Stimulated activated naive CD4-positive, alpha-beta T cell (primary cell): Measurements from ENCODE around the gene TAAR9.
A peak's percentile ranks its signal among the peaks of the same experiment; 100 is the strongest.
"Not testable (repeated sequence)": the region's sequence is repeated elsewhere in the genome, so short reads cannot be mapped to it uniquely, and the experiment has no call there.

ENCODE experiments used
- DNase-seq, 6 experiments: peaks; one replicate each; lab custom pipeline; 2025; lab: John Stamatoyannopoulos, UW

The TAAR9 gene

DNA sequence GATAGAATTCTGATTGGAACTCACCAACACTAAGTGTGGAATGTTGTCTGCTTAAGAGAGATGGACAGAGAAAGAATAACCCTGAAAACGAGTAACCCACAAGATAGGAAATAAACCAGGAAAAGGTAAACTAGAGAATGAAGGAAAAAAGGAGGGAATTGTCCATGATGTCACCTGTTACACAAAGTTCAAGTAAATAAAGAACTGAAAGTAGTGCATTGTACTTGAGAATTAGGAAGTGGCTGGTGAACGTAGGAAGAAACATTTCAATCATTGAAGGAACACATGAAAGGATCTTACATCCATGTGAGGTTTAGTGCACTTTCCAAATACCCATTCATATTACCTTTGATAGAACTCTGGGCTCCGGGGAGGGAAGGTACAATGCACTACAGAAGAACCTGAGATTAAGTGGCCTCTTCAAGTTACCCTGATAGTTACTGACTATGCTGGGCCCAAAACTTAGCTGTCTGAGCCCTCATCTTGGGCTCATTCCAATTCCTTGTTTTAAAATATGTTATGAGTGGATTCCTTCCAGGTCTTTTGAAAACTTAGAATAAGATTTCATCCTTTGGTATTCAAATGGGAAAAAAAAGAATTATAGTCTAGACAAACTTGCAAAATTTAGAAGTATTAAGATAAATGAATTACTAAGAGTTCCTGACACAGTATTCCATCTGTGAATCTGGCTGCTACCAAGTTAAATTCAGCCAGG, 24.1 kb upstream of the TAAR9 start:
- no peak for DNase-seq

DNA sequence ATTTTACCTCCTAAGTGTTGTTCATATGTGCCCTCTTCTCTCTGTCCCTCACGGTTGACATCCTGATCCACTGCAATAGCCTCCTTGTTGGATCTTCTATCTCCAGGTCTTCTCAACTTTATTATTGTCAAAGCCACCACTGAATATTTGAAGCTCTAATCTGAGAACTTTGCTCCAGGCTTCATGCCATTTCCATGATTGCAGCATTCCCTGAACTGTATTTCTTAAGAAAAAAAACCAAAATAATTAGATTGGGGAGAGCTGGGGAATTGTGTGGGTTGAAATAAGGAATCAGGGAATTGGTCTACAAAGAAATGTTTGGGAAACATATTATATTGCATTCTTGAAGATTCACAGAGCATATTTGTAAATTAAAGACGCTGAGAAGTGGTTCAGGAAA, 22.7 kb upstream of the TAAR9 start:
- no peak for DNase-seq

- no peak for DNase-seq
Measured at GRCh38 chr6:132520953-132521352, 17.1 kb upstream of the TAAR9 start.

GRCh38 chr6:132524646-132525045, 13.4 kb upstream of the TAAR9 start:
- no peak for DNase-seq

DNA sequence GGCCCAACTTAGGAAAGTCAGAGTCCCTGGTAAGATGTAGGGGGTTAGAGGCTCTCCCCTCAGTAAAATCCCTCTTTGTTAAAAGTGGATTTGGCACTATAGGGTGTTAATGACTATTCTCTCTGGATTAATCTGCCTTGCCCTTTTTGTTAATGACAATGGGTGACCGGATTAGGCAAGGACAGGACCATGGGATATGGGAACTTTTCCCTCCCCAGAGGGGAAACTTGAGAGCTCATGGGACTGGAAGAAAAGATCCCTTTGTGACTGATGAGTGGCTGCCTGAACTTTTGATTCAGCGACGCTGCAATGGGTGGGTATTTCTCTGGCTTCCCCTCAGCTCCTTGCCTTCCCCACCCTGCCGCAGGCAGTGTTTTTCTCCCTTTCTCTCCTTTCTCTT, 12.2 kb upstream of the TAAR9 start:
- DNase-seq = no peak

- DNase-seq = no peak
Measured at GRCh38 chr6:132526461-132526860, 11.6 kb upstream of the TAAR9 start.

GRCh38 chr6:132527791-132528190, 10.3 kb upstream of the TAAR9 start:
- DNase-seq = no peak

- DNase-seq = peak; percentile 11 to 76 (median 52)
Measured at GRCh38 chr6:132530293-132530974, 7.6 kb upstream of the TAAR9 start.

DNA sequence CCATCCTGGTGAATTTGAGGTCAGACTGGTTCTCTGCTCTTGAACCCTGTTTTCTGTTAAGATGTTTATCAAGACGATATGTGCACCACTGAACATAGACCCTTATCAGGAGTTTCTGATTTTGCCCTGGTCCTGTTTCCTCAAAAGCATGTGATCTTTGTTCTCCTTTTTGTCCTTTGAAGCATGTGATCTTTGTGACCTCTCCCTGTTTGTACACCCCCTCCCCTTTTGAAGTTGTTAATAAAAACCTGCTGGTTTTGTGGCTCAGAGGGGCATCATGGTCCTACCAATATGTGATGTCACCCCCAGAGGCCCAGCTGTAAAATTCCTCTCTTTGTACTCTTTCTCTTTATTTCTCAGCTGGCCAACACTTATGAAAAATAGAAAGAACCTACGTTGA, 3.5 kb upstream of the TAAR9 start:
- not testable (repeated sequence) for DNase-seq

- no peak for DNase-seq
Measured at GRCh38 chr6:132537145-132537544, 932 bp upstream of the TAAR9 start.

DNA sequence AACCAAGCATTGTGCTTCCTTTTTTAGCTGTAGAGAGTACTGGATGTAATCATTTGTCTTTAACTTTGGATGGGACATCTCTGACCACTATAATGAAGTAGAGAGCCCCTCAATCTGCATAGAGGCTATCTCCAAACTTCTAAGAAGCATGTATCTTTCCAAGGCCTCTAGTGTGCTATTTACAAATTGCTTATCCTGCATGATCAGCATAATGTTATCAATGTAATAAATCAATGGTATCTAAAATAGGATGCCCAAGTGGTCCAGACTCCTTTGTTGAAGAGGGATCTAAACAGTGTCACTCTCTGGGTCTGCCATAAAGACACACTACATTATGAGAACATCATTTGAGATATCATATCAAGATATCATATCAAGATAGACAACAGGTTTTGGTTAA, 6.7 kb downstream of the TAAR9 start:
- DNase-seq = no peak

GRCh38 chr6:132548746-132549463, 10.8 kb downstream of the TAAR9 start:
- DNase-seq = no peak

- no peak for DNase-seq
Measured at GRCh38 chr6:132551214-132551613, 13.1 kb downstream of the TAAR9 start.

DNA sequence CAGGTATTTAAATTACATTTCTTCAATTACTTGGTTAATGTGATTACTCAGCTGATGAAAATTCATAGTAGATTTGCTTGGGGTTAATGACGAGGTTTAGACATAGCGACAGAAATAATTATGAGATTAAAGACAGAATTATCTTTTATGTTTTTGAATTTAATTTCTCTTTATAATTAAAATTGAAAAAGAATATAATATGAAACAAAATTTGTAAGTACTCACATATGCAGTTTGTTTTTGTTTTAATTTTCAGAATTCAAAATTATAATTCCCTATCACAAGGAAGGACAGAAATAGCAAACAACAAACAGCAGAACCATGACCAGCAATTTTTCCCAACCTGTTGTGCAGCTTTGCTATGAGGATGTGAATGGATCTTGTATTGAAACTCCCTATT, 14.3 kb downstream of the TAAR9 start, which contains the start of gene TAAR8:
Gene TAAR8, plus strand, starts transcription at position 301 of the 400 bp plus-strand sequence. Its CDS starts 21 bp downstream, at position 322.
- DNase-seq = no peak

DNA sequence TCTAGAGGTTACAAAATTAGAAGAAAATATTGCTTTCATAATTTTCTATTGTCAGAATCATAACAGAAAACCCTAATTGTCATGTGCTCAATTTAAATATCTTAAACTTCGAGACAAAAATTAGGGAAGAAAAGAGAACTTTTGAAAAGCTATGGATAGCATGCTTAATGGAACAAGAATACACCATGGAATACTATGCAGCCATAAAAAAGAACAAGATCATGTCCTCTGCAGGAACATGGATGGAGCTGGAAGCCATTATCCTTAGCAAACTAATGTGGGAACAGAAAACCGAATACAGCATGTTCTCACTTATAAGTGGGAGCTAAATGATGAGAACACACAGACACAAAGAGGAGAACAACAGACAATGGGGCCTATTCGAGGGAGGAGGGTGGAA, 22.0 kb downstream of the TAAR9 start:
- not testable (repeated sequence) for DNase-seq

DNA sequence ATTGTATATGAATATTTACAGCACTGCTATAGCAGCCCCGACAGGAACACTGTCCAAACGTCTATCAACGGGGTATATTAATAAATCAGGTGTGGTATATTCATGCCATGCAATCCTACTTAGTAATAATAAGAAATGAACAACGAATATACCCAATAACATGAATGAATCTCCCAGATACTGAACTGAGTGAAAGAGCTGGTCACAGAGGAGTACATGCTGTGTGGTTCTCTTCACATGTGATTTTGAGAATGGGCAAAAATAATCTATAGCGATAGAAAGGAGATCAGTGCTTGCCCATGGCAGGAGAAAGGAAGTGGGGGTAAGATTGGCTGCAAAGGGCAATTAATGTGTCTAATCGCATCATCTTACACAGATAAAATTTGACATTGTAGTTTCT, 28.3 kb downstream of the TAAR9 start:
- no peak for DNase-seq

GRCh38 chr6:132567566-132567965, 29.5 kb downstream of the TAAR9 start:
- DNase-seq = no peak

DNA sequence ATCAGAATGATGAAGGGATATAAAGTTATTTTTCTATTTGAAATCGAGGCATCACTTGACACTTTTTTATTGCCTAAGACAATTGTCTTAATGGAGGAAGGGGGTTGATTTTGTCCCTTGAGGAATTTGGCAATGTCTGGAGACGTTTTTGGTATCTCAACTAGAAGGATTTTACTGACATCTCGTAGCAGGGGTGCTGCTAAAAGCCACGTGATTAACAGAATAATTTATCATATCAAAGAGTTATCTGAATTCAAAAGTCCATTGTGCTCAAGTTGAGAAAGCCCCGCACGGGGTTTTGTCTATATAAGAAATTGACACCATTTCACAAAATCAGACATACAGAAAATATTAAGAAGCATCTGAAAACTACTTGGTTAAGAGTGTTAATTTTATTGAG, 30.5 kb downstream of the TAAR9 start:
- no peak for DNase-seq

GRCh38 chr6:132569170-132569569, 31.1 kb downstream of the TAAR9 start:
- DNase-seq = no peak

- DNase-seq = no peak
Measured at GRCh38 chr6:132570221-132570777, 32.2 kb downstream of the TAAR9 start, which contains the start of gene TAAR6. Gene TAAR6 (plus strand): TSS chr6:132570322. CDS start chr6:132570322, 0 bp downstream.

- no peak for DNase-seq
Measured at GRCh38 chr6:132571774-132572173, 33.7 kb downstream of the TAAR9 start.

- DNase-seq = no peak
Measured at GRCh38 chr6:132584698-132585097, 46.6 kb downstream of the TAAR9 start.

DNA sequence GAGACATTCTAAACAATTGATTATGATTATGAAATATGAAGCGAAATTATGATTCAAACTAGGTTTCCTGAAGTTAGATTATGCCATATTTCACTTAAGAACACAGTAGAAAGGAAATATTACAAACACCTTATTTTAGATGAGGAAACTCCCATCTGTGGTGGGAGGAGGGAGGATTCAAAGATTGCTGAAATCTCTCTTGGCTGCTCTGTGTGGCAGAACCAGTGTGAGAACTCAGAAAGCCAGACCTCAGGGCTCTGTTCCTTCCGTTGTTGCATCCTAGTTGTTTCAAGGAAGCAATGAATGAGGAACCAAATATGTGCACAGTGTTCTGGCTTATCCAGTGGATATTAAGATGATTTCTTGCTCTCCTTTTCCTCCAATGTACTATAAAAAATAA, 49.3 kb downstream of the TAAR9 start:
- no peak for DNase-seq
